HepG2 (cell line): Measurements from ENCODE around the gene ZCCHC4. TPM values are rescaled to one million over a fixed set of nuclear protein-coding genes. Genes with fewer than 3 reads are reported as not detected.

ENCODE experiments used
- ATAC-seq: fragments of 200-7000 bp; cut with Tn5 transposase; 3 replicates; pipeline ENCODE4 v1.9.1; 2020; ENCODE audit warnings: mild to moderate bottlenecking, moderate library complexity
- BruUV-seq: library from RNA; stranded (reverse); fragments of 400-500 nt; replicated peaks from 2 replicates; lab custom pipeline; 2021; lab: Mats Ljungman, UMichigan
- CTCF ChIA-PET: fragments of 300-600 bp; formaldehyde crosslinking; extraction: SDS; loops from one replicate; lab custom pipeline; 2021; ENCODE audit warnings: low total read pairs, inconsistent platforms, low intra/inter-chr PET ratio; lab: Yijun Ruan, JAX
- POLR2A ChIA-PET: fragments of 350-600 bp; sonication (Branson Sonifier 250); formaldehyde crosslinking; loops from one replicate; lab custom pipeline; 2020; ENCODE audit warnings: antibody characterized with exemption, inconsistent platforms; lab: Yijun Ruan, JAX
- DNase-seq: peaks from one replicate; pipeline ENCODE4 v3.0.0-alpha.2; 2015; ENCODE audit warnings: low spot score
- FAIRE-seq: peaks from 3 replicates; lab custom pipeline; 2011; peaks lifted over from hg19 to GRCh38; lab: Jason Lieb, UNC
- H2AFZ ChIP-seq: one replicate; pipeline ENCODE4 v1.6.1; 2011; ENCODE audit warnings: low read length, inconsistent platforms
- H3K27ac ChIP-seq: fragments of 300-600 bp; 3 replicates; pipeline ENCODE4 v1.8.0; 2011; ENCODE audit warnings: mixed run types, mild to moderate bottlenecking, mixed read lengths, low read length, inconsistent platforms; ENCODE audit not compliant: insufficient read depth; ENCODE audit errors: extremely low read length
- H3K27me3 ChIP-seq, 2 experiments: fragments of 200-600 bp in 1 of 2; 2 replicates in 1 of 2; 3 replicates in 1 of 2; pipeline versions ENCODE4 v1.6.0 to v1.8.0; 2011; ENCODE audit warnings: low read length in 2 of 2, mild to moderate bottlenecking in 2 of 2, moderate library complexity in 2 of 2, inconsistent platforms in 1 of 2; ENCODE audit not compliant: insufficient read depth in 2 of 2, control insufficient read depth in 1 of 2
- H3K36me3 ChIP-seq, 2 experiments: fragments of 200-600 bp in 1 of 2; replicated peaks in 1 of 2; 2 replicates in 1 of 2; 3 replicates in 1 of 2; pipeline versions ENCODE4 v1.5.1 to v1.8.0; 2011; ENCODE audit warnings: low read length in 2 of 2, inconsistent platforms in 1 of 2; ENCODE audit not compliant: insufficient read depth in 2 of 2, control insufficient read depth in 1 of 2
- H3K4me1 ChIP-seq: 2 replicates; pipeline ENCODE4 v1.5.1; 2012; ENCODE audit warnings: low read length, inconsistent platforms; ENCODE audit not compliant: insufficient read depth
- H3K4me2 ChIP-seq: 2 replicates; pipeline ENCODE4 v1.6.0; 2011; ENCODE audit warnings: low read depth, low read length, inconsistent platforms
- H3K4me3 ChIP-seq, 3 experiments: fragments of 200-600 bp in 1 of 3; sonication (generic), shearing (Covaris generic) in 1 of 3; replicated peaks in 1 of 3; 2 replicates each; pipeline ENCODE4 v1.5.1; 2011 to 2016; ENCODE audit warnings: low read length in 3 of 3, inconsistent platforms in 2 of 3, low read depth in 2 of 3, mild to moderate bottlenecking in 2 of 3, control low read depth in 1 of 3, mixed read lengths in 1 of 3; ENCODE audit not compliant: insufficient read depth in 1 of 3
- H3K79me2 ChIP-seq: one replicate; pipeline ENCODE4 v1.6.1; 2011; ENCODE audit warnings: low read length, inconsistent platforms; ENCODE audit not compliant: insufficient read depth
- H3K9ac ChIP-seq: 2 replicates; pipeline ENCODE4 v1.6.0; 2011; ENCODE audit warnings: mild to moderate bottlenecking, low read depth, low read length, inconsistent platforms; ENCODE audit not compliant: insufficient read depth
- H3K9me3 ChIP-seq: 2 replicates; pipeline ENCODE4 v1.5.1; 2012; ENCODE audit warnings: mild to moderate bottlenecking, low read length
- H4K20me1 ChIP-seq: 2 replicates; pipeline ENCODE4 v1.6.0; 2011; ENCODE audit warnings: inconsistent platforms, mild to moderate bottlenecking, low read length, moderate library complexity; ENCODE audit not compliant: insufficient read depth
- CC2D1A ChIP-seq: sonication (generic); formaldehyde crosslinking; IDR thresholded peaks from 2 replicates; pipeline ENCODE4 v1.8.1; 2023; ENCODE audit warnings: mild to moderate bottlenecking, missing genetic modification reagents
- GATA4 ChIP-seq: sonication (generic); IDR thresholded peaks from 2 replicates; pipeline ENCODE4 v1.6.1; 2016; ENCODE audit warnings: antibody characterized with exemption, low read depth, borderline replicate concordance
- GFI1 ChIP-seq: sonication (generic); formaldehyde crosslinking; IDR thresholded peaks from 2 replicates; pipeline ENCODE4 v1.5.0; 2020; ENCODE audit warnings: missing genetic modification reagents, mild to moderate bottlenecking, borderline replicate concordance
- HBP1 ChIP-seq: IDR thresholded peaks from 2 replicates; pipeline ENCODE4 v1.6.1; 2016; ENCODE audit warnings: low read depth, control low read depth
- NCOA2 ChIP-seq: sonication (generic); formaldehyde crosslinking; IDR thresholded peaks from 2 replicates; pipeline ENCODE4 v1.8.0; 2022; ENCODE audit warnings: inconsistent platforms
- POGZ ChIP-seq: sonication (generic); formaldehyde crosslinking; IDR thresholded peaks from 2 replicates; pipeline ENCODE4 v1.4.0; 2020; ENCODE audit warnings: mild to moderate bottlenecking, missing genetic modification reagents
- SKI ChIP-seq: fragments of 450-650 bp; IDR thresholded peaks from one replicate; pipeline ENCODE4 v1.6.1; 2018; ENCODE audit warnings: mild to moderate bottlenecking; ENCODE audit not compliant: partially characterized antibody
- SP1 ChIP-seq, 2 experiments: fragments of 450-650 bp in 1 of 2; sonication (generic) in 1 of 2; formaldehyde crosslinking in 1 of 2; IDR thresholded peaks; 2 replicates each; pipeline versions ENCODE4 v1.4.0 to v1.6.1; 2016 to 2020; ENCODE audit warnings: missing genetic modification reagents in 1 of 2
- ZFP62 ChIP-seq: sonication (generic); formaldehyde crosslinking; IDR thresholded peaks from 2 replicates; pipeline ENCODE4 v1.4.0; 2020; ENCODE audit warnings: missing genetic modification reagents
- ZNF274 ChIP-seq: sonication (generic); formaldehyde crosslinking; IDR thresholded peaks from 2 replicates; pipeline ENCODE4 v1.5.1; 2020; ENCODE audit warnings: mild to moderate bottlenecking, missing genetic modification reagents
- ZNF350 ChIP-seq: sonication (generic); formaldehyde crosslinking; IDR thresholded peaks from 2 replicates; pipeline ENCODE4 v1.4.0; 2020; ENCODE audit warnings: mild to moderate bottlenecking, low read depth, missing genetic modification reagents, borderline replicate concordance
- ZNF501 ChIP-seq: sonication (generic); formaldehyde crosslinking; IDR thresholded peaks from 2 replicates; pipeline ENCODE4 v1.5.1; 2020; ENCODE audit warnings: mild to moderate bottlenecking, moderate library complexity, missing genetic modification reagents
- WGBS: methylation state at CpG from one replicate; pipeline ENCODE4 v1.1.6; 2017; ENCODE audit warnings: low lambda C conversion rate; 5-methylcytosine and 5-hydroxymethylcytosine counted together
- in situ Hi-C: cut with HindIII; loops from 2 replicates; pipeline ENCODE4 v1.10.0; 2017; ENCODE audit warnings: low pct_unique_long_range_greater_than_20kb; ENCODE audit not compliant: extremely low pct_ligation_motif_present
- intact Hi-C: fragments of 100-400 bp; cut with micrococcal nuclease; formaldehyde crosslinking; loops from one replicate; pipeline ENCODE4 v1.10.0; 2022; ENCODE audit not compliant: unreplicated experiment
- polyA plus RNA-seq, 8 experiments: library from polyadenylated mRNA; depleted of rRNA in 3 of 8; stranded (reverse) in 7 of 8; unstranded in 1 of 8; fragments of >200 nt; fragmentation: Illumina TruSeq in 4 of 8; extraction: Trizol in 4 of 8; gene quantifications; 2 replicates each; pipeline versions ENCODE4 v1.2.1 to v1.2.3, GENCODE V29; 2011 to 2016; ENCODE audit warnings: low read depth in 4 of 8, missing spikeins in 1 of 8, mixed read lengths in 1 of 8; ENCODE audit not compliant: insufficient read depth in 1 of 8
- total RNA-seq, 5 experiments: library from RNA; depleted of rRNA; stranded (reverse); fragments of >200 nt; fragmentation: Illumina TruSeq; extraction: Trizol; gene quantifications; 2 replicates each; pipeline ENCODE4 v1.2.3, GENCODE V29; 2016; ENCODE audit warnings: low read depth in 1 of 5
- TF ChIP-seq, protein P1 (sequence below): sonication (generic); formaldehyde crosslinking; IDR thresholded peaks from 2 replicates; pipeline ENCODE4 v1.5.1; 2020; ENCODE audit warnings: missing genetic modification reagents, mild to moderate bottlenecking, borderline replicate concordance
- TF ChIP-seq, protein P2 (sequence below): sonication (generic); formaldehyde crosslinking; IDR thresholded peaks from 2 replicates; pipeline ENCODE4 v1.8.0; 2023; ENCODE audit warnings: mild to moderate bottlenecking, missing genetic modification reagents

Gene ZCCHC4
- total and polyA plus RNA-seq, 2 of the 13 experiments (the other 11 are each of a cell fraction or from before 2014, with no cell fraction given): 13.2 to 15.0 TPM

DNA sequence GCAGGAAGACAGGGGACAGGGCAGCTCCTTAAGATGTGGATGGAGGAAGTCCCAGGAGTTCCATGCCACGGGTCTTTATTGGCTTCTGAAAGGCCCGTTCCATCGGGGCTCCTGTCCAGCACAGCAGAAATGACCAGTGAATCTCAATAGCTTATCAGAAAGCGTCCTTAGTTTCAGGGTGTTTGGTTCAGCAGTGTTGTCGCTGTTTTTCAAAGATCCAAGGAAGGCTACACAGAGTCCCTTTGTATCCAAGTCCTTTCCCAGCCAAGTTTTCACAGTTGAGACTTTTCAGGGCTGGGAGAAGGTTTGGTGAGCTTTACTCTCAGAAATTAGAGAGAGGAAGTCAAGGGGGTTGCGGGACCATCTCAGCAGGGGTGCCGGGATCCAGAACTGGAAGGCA lies 5.0 kb upstream of the ZCCHC4 start:
- in situ Hi-C loops: no loop called here
- WGBS: 53% methylated on average over 3 of the region's 7 CpGs

More for the DNA sequence above, 5.0 kb upstream of the ZCCHC4 start:
- peak overlapping the region in 1 of 3 experiments; percentile 32; a peak in 2 of 6 replicates for H3K4me3 ChIP-seq
- H3K4me1 ChIP-seq: peaks cover 43% of the 10 kb centered on the region
- peak overlapping the region; percentile 69 for H3K4me2 ChIP-seq
- H2AFZ ChIP-seq: peak overlapping the region; percentile 56
- no peaks in the 10 kb centered on the region for H3K9me3 ChIP-seq
- ChIA-PET POLR2A (no interaction called here), CTCF (no interaction called here)
- H3K9ac ChIP-seq: no peak overlapping the region
- no peak for TF ChIP-seq CC2D1A (CRISPR knock-in tag)
- TF ChIP-seq, protein P1, sequence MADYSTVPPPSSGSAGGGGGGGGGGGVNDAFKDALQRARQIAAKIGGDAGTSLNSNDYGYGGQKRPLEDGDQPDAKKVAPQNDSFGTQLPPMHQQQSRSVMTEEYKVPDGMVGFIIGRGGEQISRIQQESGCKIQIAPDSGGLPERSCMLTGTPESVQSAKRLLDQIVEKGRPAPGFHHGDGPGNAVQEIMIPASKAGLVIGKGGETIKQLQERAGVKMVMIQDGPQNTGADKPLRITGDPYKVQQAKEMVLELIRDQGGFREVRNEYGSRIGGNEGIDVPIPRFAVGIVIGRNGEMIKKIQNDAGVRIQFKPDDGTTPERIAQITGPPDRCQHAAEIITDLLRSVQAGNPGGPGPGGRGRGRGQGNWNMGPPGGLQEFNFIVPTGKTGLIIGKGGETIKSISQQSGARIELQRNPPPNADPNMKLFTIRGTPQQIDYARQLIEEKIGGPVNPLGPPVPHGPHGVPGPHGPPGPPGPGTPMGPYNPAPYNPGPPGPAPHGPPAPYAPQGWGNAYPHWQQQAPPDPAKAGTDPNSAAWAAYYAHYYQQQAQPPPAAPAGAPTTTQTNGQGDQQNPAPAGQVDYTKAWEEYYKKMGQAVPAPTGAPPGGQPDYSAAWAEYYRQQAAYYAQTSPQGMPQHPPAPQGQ: no peak
- no peak for TF ChIP-seq POGZ (CRISPR knock-in tag)
- TF ChIP-seq ZNF350 (CRISPR knock-in tag): no peak
- no peak for TF ChIP-seq ZNF274
- no peak for TF ChIP-seq SP1 (IDR thresholded peaks at IDR 0.05)
- TF ChIP-seq SP1 (CRISPR knock-in tag; IDR thresholded peaks at IDR 0.05): no peak
- no peak for TF ChIP-seq ZFP62
- no peak for TF ChIP-seq GATA4
- TF ChIP-seq GFI1 (CRISPR knock-in tag): no peak
- no peak for TF ChIP-seq HBP1 (CRISPR knock-in tag)
- TF ChIP-seq ZNF501 (CRISPR knock-in tag): no peak
- TF ChIP-seq NCOA2 (CRISPR knock-in tag): no peak
- TF ChIP-seq SKI: no peak
- TF ChIP-seq, protein P2, sequence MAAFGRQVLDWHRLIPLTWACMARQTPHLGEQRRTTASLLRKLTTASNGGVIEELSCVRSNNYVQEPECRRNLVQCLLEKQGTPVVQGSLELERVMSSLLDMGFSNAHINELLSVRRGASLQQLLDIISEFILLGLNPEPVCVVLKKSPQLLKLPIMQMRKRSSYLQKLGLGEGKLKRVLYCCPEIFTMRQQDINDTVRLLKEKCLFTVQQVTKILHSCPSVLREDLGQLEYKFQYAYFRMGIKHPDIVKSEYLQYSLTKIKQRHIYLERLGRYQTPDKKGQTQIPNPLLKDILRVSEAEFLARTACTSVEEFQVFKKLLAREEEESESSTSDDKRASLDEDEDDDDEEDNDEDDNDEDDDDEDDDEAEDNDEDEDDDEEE: no peak
- no TSS peak for BruUV-seq
- DNase-seq (no peak), FAIRE-seq (no peak), ATAC-seq (peak; percentile 21)
- no peaks in the 10 kb centered on the region for H4K20me1 ChIP-seq
- H3K27ac ChIP-seq: no peak overlapping the region
- no peaks in the 10 kb centered on the region for H3K36me3 ChIP-seq
- H3K27me3 ChIP-seq: peaks cover 1 to 5% of the 10 kb centered on the region in 2 experiments; a peak in 2 of 5 replicates
- no peaks in the 10 kb centered on the region for H3K79me2 ChIP-seq
- intact Hi-C loops: no loop called here
